AG09319 (cell line): ENCODE data around the gene MDGA2.

ENCODE experiments used
- DNase-seq: peaks from one replicate; pipeline ENCODE4 v3.0.0-alpha.2; 2010; ENCODE audit warnings: low read depth; ENCODE audit errors: extremely low read depth
- TF ChIP-seq, protein P1 (sequence below): IDR thresholded peaks from 2 replicates; pipeline ENCODE4 v1.5.1; 2011; ENCODE audit warnings: low read depth, mild to moderate bottlenecking, inconsistent platforms, low read length, moderate library complexity

MDGA2 gene

DNA sequence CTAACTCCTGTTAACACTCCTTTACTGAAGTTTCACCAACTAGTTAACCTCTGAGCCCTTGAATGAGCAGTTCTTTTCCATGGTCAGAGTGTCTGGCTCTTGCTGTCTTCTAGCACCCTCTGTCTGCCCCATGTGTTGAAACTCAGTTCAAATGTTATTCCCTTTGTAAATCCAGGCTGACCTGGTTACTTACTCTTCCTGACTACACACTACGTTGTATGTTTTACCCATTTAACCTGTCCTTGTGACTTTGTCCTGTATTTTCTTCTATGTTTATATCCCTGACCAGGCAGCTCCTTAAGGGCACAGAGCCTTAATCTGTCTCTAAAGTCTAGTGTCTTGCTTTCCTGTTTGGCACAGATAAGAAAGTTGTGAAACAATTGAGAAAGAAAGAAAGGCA lies 634.9 kb downstream of the MDGA2 start:
- TF ChIP-seq, protein P1, sequence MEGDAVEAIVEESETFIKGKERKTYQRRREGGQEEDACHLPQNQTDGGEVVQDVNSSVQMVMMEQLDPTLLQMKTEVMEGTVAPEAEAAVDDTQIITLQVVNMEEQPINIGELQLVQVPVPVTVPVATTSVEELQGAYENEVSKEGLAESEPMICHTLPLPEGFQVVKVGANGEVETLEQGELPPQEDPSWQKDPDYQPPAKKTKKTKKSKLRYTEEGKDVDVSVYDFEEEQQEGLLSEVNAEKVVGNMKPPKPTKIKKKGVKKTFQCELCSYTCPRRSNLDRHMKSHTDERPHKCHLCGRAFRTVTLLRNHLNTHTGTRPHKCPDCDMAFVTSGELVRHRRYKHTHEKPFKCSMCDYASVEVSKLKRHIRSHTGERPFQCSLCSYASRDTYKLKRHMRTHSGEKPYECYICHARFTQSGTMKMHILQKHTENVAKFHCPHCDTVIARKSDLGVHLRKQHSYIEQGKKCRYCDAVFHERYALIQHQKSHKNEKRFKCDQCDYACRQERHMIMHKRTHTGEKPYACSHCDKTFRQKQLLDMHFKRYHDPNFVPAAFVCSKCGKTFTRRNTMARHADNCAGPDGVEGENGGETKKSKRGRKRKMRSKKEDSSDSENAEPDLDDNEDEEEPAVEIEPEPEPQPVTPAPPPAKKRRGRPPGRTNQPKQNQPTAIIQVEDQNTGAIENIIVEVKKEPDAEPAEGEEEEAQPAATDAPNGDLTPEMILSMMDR = no peak
- DNase-seq = no peak

GRCh38 chr14:47039336-47039735 lies 636.1 kb downstream of the MDGA2 start:
- TF ChIP-seq, protein P1 = no peak

DNA sequence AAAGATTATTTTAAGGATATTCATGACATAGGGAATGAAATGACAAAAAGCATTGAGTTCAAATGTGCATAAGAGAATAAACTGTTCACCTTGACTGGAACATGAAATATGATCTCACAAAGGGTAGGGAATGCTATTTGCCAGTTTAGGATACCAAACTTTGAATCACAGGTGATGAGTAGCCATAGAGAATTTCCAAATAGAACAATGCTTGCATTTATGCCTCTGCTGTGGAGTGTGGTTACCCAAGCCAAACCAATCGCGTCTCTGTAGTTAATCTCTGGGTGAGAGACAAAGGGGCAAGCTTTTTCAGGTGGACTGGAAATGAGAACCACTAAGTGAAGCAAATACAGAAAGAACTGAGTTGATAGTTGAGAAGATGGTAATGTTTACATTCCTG lies 652.7 kb downstream of the MDGA2 start:
- no peak for DNase-seq
- TF ChIP-seq, protein P1 = no peak

More at GRCh38 chr14:47039336-47039735, 636.1 kb downstream of the MDGA2 start:
- no peak for DNase-seq

GRCh38 chr14:47020500-47020899 lies 654.9 kb downstream of the MDGA2 start:
- no peak for DNase-seq
- TF ChIP-seq, protein P1 = no peak

- TF ChIP-seq, protein P1 = no peak
- no peak for DNase-seq
Observed at GRCh38 chr14:47012533-47013280, 662.7 kb downstream of the MDGA2 start.

GRCh38 chr14:47009615-47010014 lies 665.8 kb downstream of the MDGA2 start:
- TF ChIP-seq, protein P1 = no peak
- DNase-seq = no peak

- TF ChIP-seq, protein P1 = no peak
- DNase-seq = no peak
Observed at GRCh38 chr14:47008732-47009131, 666.7 kb downstream of the MDGA2 start.
